GM18517 (cell line): ENCODE measurements around the gene SLC26A2.
A peak's percentile ranks its signal among the peaks of the same experiment; 100 is the strongest.
"Not testable (repeated sequence)": the region's sequence is repeated elsewhere in the genome, so short reads cannot be mapped to it uniquely, and the experiment has no call there.

ENCODE experiments used
- ATAC-seq: cut with Tn5 transposase; IDR thresholded peaks from one replicate; pipeline ENCODE4 v1.9.1; 2021; ENCODE audit warnings: mild to moderate bottlenecking, moderate library complexity; ENCODE audit not compliant: unreplicated experiment

Gene SLC26A2

GRCh38 chr5:150000990-150001659 lies 40.6 kb downstream of the SLC26A2 start:
- ATAC-seq, result peak; percentile 6

- ATAC-seq, result peak; percentile 76
These were observed 41.3 kb downstream of the SLC26A2 start for GRCh38 chr5:150001660-150002486.

GRCh38 chr5:150006318-150006717 lies 45.8 kb downstream of the SLC26A2 start:
- ATAC-seq, result no peak

DNA sequence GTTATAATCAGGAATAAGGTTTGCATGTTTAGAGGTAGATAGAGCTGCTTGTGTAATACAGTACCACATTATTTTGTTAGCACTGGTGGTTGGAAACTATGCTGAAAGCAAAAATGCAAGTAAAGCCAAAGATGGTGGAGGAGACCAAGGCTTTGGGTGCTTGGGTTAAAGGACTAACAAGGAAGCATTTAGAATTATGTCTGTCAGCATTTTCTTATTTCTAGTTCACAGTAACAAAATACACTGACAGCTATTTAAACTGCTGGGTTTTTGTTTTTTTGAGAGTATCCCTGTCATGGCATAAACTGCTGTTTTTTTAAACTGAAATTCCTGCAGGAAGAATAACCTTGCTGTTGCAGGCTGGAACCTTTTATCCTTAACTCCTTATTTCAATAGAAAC lies 46.5 kb downstream of the SLC26A2 start:
- no peak for ATAC-seq

DNA sequence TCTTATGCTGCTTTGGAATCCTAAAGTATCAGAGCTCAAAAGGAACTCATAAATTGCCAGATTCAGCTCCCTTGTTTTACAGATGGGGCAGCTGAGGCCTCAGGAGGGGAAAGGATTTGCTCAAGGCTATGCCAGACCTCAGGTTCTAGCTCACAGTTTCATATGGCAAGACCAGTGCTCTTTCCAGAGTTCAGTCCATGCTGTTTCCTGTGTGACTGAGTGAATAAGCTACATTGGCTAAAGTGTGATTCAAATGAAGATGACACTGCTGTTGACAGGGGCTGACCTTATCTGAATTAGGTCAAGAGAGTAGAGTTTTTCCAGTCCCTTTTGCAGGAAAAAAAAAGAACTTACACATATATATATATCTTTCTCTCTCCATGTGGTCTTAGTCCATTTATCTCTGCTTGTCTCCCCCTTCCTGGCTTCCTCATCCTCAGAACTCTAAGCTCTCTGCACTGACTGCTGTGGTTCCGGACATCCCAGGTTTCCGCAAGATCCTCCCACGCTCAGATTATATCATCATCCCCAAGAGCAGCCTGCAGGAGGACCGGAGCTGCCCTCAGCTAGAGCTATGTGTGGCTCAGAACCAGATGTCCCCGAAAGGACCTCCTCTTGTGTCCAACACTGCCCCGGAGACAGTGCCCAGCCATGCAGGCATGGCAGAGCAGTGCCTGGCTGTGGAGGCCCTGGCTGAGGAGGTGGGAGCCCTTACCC lies 49.3 kb downstream of the SLC26A2 start:
- no peak for ATAC-seq

GRCh38 chr5:150013931-150014330 lies 53.4 kb downstream of the SLC26A2 start:
- ATAC-seq, result no peak

- no peak for ATAC-seq
These were observed 53.9 kb downstream of the SLC26A2 start for GRCh38 chr5:150014456-150014855.

DNA sequence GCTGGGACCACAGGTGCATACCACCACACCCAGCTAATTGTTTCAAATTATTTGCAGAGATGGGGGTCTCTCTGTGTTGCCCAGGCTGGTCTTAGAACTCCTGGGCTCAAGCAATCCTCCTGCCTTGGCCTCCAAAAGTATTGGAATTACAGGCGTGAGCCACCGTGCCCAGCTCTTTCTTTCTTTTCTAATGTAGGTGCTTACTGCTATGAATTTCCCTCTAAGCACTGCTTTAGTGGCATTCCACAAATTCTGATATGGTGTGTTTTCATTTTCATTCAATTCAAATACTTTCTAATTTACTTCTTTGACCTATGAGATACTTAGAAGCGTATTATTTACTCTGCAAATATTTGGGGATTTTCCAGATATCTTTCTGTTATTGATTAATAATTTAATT lies 54.9 kb downstream of the SLC26A2 start:
- no peak for ATAC-seq

DNA sequence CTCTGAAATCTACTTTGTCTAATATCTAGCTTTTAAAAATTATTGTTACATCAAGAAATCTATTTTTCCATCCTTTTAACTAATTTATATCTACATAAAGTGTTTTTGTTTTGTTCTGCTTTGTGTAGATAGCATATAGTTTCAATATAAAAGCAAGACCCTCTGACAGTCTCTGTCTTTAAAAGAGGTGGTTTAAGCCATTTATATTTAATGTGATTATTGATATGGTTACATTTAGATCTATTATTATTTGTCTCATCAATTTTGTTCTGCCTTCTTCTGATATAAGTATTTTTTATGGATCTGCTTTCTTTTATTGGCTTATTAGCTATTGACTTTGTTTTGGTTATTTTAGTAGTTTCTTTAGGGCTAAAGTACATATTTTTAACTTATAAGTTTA lies 56.0 kb downstream of the SLC26A2 start:
- ATAC-seq, result no peak

DNA sequence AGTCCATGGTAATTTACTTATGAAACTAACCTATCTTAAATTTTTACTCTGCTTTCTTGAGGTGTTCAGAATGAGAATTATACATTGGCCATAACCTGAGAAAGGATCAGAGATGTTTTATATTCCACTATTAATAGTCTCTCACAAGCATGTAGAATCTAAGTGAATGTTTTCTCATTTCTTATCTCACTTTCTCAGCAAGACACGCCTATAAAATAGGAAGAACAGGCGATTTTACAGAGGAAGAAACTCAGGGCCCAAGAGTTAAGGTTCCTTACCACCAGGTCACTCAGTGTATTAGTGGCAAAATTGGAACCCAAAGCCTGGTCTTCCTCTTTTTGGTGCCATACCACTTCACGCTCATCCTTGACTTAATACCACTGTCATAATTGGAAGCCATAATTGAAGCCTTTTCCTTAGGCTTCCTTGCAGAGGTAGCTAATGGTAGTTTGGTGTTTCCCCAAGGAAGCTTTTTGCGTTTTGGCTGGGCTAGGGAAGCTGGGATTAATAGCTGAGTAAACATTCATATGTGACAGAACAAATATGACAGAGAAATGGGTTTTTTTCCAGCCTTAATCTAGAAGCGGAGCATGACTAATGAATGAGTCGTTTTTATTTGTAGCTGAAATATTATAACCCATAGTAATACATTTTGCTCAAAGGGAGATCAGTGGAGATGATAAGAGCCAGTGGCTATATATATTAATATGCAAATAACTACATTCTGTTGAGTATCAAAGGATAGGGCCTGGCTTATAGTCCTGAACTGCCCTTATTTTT lies 56.9 kb downstream of the SLC26A2 start:
- ATAC-seq, result no peak

DNA sequence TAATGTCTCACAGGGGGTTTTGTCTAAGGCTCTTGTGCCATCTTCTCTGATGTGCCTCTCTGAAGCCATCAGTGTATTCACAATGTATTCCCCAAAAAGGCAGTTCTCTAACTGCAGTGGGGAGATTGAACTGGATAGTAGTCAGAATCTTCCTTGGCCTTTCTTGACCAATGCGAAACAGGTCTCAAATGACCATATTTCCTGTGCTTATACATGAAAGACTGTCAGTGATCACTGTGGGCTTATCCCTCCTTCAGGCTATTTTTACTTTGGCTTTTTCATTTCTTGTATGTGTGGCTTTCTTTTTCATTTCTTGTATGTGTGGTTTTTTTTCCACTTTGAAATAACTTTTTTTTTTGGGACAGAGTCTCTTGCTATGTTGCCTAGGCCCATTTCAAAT lies 59.7 kb downstream of the SLC26A2 start:
- no peak for ATAC-seq

DNA sequence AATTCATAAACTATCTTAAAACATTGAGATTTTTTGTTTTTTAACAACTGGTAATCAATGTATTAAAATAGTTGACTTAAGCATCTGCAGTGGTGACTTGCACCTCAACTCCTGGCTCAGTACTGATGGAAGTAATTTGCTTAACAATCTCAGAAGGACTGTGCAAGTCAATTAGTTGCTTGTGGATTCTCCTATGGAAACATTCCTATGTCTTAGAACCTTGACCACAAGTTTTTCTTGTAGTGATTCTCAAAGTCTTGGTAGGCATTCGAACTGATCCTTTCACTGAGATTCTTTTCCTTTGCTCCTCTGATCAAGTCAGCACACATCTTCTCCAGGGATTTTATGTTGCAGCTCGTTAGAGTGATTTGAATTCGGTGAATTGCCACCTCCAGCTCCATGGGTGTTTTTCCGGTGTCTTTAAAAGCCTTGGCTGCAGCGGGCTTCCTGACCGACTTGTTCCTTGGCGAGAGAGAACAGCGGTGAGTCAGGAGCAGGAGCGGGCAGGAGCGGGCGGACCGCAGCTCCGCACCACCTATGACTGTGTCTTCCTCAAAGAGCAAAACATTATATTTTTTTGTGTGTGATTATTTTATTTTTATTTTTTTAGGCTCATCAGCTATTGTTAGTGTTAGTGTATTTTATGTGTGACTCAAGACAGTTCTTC lies 61.1 kb downstream of the SLC26A2 start:
- ATAC-seq, result no peak

DNA sequence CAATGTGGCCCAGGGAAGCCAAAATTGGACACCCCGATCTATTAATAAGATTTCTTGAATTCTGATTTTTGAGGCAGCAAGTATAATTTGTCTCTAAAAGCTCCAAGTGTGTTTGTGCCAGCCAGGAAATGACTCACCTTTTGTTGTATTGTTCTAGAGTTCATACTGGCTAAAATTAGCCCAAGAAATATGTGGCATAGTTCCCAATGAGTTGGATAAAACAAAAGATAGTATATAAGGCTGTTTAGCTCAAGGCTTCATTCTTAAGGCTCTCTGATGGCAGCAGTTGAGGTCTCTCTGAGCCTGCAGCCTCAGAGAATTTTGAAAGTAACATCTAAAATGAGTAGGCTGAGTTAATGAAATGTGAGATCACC lies 61.6 kb downstream of the SLC26A2 start:
- no peak for ATAC-seq

DNA sequence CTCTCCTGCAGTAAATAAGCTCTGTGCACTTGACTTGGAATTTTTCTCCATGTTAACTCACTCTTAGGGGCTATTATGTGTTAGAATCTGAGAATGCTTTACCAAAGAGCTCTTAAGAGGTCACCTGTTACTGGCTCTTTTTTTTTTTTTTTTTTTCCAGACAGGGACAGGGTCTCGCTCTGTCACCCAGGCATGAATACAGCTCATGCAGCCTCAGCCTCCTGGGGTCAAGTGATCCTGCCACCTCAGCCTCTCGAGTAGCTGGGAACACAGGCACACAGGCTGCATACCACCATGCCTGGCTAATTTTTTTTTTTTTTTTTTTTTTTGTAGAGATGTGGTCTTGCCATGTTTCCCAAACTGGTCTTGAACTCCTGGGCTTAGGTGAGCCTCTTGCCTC lies 62.1 kb downstream of the SLC26A2 start:
- no peak for ATAC-seq

DNA sequence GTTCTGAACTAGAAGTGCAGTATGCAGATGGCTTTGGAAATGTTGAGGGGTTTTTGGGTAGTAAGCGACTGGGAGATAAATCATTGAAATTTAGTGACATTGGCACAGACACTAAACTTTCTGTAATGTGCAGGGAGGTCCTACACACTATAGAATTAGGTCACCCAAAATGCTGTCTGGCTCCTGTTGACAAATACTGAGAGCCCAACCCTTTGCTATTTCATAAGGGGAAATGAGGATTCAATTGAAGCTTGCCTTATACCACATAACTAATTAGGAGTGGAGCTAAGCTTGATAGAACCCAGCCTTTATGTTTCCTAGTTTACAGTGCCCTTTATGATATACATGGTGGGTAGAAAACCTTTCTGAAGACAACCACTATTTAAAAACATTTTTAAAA lies 62.6 kb downstream of the SLC26A2 start:
- ATAC-seq, result no peak

DNA sequence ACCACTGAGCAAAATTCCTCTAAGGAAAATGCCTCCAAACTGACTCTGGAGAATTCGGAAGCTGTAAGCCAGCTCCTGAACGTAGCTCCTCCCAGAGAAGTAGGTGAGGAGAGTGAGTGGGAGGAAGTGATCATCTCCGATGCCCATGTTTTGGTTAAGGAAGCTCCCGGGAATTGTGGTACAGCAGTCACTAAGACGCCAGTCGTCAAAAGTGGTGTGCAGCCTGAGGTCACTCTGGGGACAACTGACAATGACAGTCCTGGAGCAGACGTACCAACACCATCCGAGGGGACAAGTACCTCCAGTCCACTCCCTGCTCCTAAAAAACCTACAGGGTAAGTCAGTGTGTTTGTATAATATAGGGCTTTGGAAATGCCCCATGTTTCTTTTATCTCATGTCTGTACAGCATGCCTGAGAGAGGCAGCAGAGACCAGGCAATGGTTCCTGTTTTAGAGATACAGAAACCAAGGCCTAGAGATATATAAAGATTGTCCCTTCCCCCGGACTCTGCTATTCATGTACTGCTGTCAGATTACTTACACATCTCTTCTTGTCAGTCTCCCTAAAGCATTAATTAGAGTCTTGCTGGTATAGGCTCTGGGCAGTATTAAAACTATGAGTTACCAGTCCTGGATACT lies 63.9 kb downstream of the SLC26A2 start:
- ATAC-seq, result no peak

DNA sequence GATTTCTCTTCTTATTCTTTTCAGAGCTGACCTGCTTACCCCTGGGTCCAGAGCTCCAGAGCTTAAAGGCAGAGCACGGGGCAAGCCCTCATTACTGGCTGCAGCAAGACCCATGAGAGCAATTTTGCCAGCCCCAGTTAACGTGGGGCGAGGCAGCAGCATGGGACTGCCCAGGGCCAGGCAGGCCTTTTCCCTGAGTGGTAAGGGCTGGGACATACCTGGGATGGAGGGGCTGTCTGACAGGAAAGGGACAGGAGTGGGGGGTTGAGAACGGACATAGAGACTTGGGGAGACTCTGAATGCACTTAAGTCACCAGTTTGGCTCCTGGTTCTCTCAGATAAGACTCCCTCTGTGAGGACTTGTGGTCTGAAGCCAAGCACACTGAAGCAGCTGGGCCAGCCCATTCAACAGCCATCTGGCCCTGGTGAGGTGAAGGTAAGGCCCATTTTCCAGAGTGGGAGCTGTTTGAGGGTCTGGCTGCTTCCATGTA lies 66.2 kb downstream of the SLC26A2 start:
- no peak for ATAC-seq

DNA sequence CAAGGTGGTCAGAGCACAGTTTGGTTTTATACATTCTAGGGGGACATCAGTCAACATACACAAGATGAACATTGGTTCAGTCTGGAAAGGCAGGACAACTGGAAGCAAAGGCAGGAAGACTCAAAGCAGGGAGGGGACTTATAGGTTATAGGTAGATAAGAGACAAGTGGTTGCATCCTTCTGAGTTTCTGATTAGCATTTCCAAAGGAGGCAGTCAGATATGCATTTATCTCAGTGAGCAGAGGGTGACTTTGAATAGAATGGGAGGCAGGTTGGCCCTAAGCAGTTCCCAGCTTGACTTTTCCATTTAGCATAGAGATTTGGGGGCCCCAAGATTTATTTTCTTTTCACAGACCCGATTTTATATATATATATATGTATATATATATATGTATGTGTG lies 67.5 kb downstream of the SLC26A2 start:
- not testable (repeated sequence) for ATAC-seq

DNA sequence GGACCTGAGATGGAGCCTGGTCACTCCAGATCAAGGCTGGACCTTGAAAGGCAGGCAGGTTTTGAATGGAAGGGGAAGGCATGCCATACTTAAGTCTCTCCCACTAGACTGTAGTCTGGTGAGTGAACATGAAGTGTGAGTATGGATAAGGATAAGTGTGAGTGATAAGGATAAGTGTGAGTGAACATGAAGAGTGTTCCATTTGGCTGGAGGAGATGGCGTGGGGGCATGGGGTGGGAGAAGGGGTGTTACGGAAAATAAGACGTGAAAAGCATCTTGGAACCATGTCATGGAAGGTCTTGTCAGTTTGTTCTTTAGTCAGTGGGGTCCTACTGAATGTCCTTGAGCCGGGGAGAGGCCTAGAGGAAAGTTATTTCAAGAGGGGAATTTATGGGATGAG lies 72.8 kb downstream of the SLC26A2 start:
- ATAC-seq, result no peak

- ATAC-seq, result no peak
These were observed 74.1 kb downstream of the SLC26A2 start for GRCh38 chr5:150034662-150035061.
